Measurements from ENCODE around the gene LPCAT3.

DNA sequence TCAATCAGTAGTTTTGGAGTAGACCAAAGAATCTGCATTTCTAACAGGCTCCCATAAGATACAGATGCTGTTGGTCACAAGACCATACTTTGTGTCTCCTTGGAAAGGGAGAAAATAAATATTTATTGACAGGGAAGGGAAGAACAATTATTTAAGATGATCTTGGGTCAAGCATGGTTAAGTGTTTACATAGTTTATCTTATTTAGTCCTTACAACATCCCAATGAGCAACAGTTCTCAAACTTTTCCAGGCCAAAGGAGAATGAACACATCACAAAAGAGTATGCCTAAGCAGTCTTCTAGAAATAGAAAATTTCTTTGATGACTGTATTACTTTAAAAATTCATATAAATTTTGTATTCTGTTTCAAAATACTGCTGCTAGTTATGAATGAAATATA, 8.8 kb downstream of the LPCAT3 start:
- TF ChIP-seq, protein P1, sequence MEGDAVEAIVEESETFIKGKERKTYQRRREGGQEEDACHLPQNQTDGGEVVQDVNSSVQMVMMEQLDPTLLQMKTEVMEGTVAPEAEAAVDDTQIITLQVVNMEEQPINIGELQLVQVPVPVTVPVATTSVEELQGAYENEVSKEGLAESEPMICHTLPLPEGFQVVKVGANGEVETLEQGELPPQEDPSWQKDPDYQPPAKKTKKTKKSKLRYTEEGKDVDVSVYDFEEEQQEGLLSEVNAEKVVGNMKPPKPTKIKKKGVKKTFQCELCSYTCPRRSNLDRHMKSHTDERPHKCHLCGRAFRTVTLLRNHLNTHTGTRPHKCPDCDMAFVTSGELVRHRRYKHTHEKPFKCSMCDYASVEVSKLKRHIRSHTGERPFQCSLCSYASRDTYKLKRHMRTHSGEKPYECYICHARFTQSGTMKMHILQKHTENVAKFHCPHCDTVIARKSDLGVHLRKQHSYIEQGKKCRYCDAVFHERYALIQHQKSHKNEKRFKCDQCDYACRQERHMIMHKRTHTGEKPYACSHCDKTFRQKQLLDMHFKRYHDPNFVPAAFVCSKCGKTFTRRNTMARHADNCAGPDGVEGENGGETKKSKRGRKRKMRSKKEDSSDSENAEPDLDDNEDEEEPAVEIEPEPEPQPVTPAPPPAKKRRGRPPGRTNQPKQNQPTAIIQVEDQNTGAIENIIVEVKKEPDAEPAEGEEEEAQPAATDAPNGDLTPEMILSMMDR (conservative IDR thresholded peaks at IDR 0.05): no peak
- no peak for TF ChIP-seq ZFX (IDR thresholded peaks at IDR 0.05)
